GM19025 (cell line): ENCODE results near the gene PLAC8L1.

Source experiments
- ATAC-seq: cut with Tn5 transposase; IDR thresholded peaks from one replicate; pipeline ENCODE4 v1.9.1; 2021; ENCODE audit warnings: mild to moderate bottlenecking, low read depth, moderate library complexity; ENCODE audit not compliant: unreplicated experiment

The PLAC8L1 gene

DNA sequence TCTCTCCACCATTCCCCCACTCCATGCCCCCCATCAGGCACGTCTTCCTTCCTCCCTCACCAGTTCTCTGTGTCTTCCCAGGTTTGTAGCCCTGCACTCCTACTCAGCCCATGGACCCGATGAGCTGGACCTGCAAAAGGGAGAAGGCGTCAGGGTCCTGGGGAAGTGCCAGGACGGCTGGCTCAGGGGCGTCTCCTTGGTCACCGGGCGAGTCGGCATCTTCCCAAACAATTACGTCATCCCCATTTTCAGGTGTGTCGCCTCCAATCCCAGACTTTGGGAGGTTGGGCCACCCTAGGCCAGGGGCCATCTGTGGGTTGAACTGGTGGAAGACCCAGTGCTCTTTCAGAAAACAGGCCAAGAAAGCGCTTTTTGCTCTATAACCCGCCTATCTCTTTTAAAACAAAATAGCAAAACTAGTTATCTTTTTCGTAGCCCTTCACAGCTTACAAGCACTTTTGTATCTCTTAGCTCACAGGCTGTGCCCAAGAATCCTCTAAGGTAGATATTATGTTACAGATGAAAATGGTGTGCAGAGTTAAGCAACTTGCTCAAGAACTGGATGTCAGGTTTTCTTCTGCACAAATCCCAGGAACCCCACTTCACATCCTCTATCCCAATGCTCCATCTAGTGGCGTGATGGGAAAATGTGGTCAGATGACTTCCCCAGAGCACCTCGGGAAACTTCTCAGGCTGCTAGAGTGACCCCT lies 56.2 kb downstream of the PLAC8L1 start:
- no peak for ATAC-seq

DNA sequence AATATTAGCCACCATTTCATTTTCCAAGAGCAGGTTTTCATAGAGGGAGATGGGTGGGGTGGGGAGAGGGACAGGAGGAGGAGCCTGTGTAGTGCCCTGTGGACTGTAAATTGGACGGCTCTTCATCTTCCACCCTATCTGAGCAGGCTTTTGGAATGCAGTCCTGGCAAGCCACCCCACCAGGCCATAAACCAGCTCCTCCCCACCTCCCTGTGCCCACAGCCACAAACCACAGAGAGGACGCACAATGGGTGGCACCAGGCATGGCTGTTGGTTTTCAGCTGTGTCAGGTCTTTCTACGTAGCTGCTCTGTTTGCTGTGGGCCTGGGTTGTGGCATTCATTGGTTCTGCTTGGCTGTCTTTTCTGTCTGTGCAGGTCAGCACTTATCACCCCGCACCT lies 58.0 kb downstream of the PLAC8L1 start:
- no peak for ATAC-seq

DNA sequence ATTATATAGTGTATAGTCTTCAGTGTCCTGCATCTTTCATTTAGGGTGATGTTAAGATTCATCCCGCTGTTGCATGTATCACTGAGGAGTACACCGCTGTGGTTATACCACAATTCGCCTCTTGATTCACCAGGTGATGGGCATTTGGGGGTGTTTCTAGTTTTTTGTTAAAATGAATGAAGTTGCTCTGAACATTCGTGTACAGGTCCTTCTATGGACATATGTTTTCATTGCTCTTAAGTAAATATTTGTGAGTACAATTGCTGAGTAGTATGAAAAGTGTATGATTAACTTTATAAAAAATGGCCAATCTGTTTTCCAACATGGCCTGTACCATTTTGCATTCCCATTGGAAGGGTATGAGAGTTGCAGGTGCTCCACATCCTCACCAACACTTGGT lies 61.7 kb downstream of the PLAC8L1 start:
- ATAC-seq = no peak

- no peak for ATAC-seq
Measured at GRCh38 chr5:146042628-146043279, 62.6 kb downstream of the PLAC8L1 start.

- peak; percentile 63 for ATAC-seq
Measured at GRCh38 chr5:146041180-146041789, 64.1 kb downstream of the PLAC8L1 start.

GRCh38 chr5:146040527-146040926 lies 64.8 kb downstream of the PLAC8L1 start:
- no peak for ATAC-seq

- ATAC-seq = no peak
Measured at GRCh38 chr5:146039420-146039819, 66.0 kb downstream of the PLAC8L1 start.

DNA sequence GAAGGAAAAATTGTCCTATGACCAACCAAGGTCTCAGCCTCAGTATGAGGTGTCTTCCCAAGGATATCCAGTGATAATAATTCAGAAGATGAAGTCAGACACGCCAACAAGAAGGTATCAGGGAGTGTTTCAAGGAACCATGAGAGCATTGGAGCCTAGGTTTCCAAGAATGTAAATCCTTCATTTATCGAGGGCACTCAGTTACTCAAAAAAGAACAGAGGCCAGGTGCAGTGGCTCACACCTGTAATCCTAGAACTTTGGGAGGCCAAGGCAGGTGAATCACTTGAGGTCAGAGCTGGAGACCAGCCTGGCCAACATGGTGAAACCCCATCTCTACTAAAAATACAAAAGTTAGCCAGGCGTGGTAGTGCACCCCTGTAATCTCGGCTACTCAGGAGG lies 70.8 kb downstream of the PLAC8L1 start:
- no peak for ATAC-seq
